COLO668 (cell line): ENCODE results near the gene GAPDHS.

Experiments
- DNase-seq: peaks from one replicate; lab custom pipeline; 2025; ENCODE audit not compliant: unreplicated experiment; lab: John Stamatoyannopoulos, UW

The GAPDHS gene

GRCh38 chr19:35585848-35586247, 52.6 kb downstream of the GAPDHS start, which contains the start of gene PMIS2:
TSS of gene PMIS2 (plus strand) at chr19:35586173. CDS start at chr19:35586260, 87 bp downstream.
- no peak for DNase-seq

- no peak for DNase-seq
Measured at GRCh38 chr19:35587321-35587720, 54.1 kb downstream of the GAPDHS start.

GRCh38 chr19:35590875-35591274, 57.6 kb downstream of the GAPDHS start:
- DNase-seq: no peak

GRCh38 chr19:35592226-35592625, 59.0 kb downstream of the GAPDHS start:
- peak; percentile 30 for DNase-seq
